Measurements from ENCODE around the gene EMILIN2. TPM values are rescaled to one million over a fixed set of nuclear protein-coding genes. Genes with fewer than 3 reads are reported as not detected.
"Not testable (repeated sequence)": the region's sequence is repeated elsewhere in the genome, so short reads cannot be mapped to it uniquely, and the experiment has no call there.

The EMILIN2 gene
- total RNA-seq, 2 experiments from 2014 or later = 0.15 to 1.4 TPM

- POLR2A ChIA-PET = interaction anchor here (0.6 to 1.3 kb wide), 3 partner anchors 15 to 626 kb away, joined by 4 to 5 read pairs (median 4); no protein-coding TSS in a partner anchor
- intact Hi-C loops (cut with micrococcal nuclease; ENCODE audit: unreplicated experiment) = no loop called here
These were observed 67.5 kb downstream of the EMILIN2 start for GRCh38 chr18:2914185-2914880.

GRCh38 chr18:2914881-2915240, 68.1 kb downstream of the EMILIN2 start:
- Histone ChIP-seq H2AFZ (ENCODE audit: low read length) (no peak overlapping the region), H3K36me3 (ENCODE audit: insufficient read depth, low read length) (peaks cover 26% of the 10 kb centered on the region), H3K4me2 (ENCODE audit: low read length) (no peak overlapping the region), H4K20me1 (ENCODE audit: insufficient read depth, low read length) (no peaks in the 10 kb centered on the region), H3K4me1 (ENCODE audit: insufficient read depth, low read length, poor library complexity, severe bottlenecking) (peaks cover 31% of the 10 kb centered on the region), H3K9me3 (ENCODE audit: low read length) (no peaks in the 10 kb centered on the region), H3K79me2 (ENCODE audit: insufficient read depth, low read depth, low read length) (no peaks in the 10 kb centered on the region), H3K9me2 (ENCODE audit: insufficient read depth, low read length) (no peaks in the 10 kb centered on the region), H3K27ac (ENCODE audit: low read depth, low read length, poor library complexity, severe bottlenecking) (no peak overlapping the region), H3K4me3 (ENCODE audit: low read depth, low read length, poor library complexity, severe bottlenecking) (no peak overlapping the region)
- BruUV-seq (replicated peaks) = no TSS peak
- no peak for DNase-seq (ENCODE audit: low spot score)
- CTCF ChIA-PET (ENCODE audit: unreplicated experiment) = no interaction called here
- POLR2A ChIA-PET = no interaction called here
- intact Hi-C loops (cut with micrococcal nuclease; ENCODE audit: unreplicated experiment) = loop anchor here (5.0 kb wide), 1 partner anchor 332 kb away; the partner anchor contains the start of gene MYL12A
- TF ChIP-seq EZH2phosphoT487 (IDR thresholded peaks at IDR 0.05; ENCODE audit: borderline replicate concordance, low read depth, low read length) (no peak), CTCF (conservative IDR thresholded peaks at IDR 0.05; ENCODE audit: low read length) (no peak)

More at GRCh38 chr18:2914185-2914880, 67.5 kb downstream of the EMILIN2 start:
- CTCF ChIA-PET (ENCODE audit: unreplicated experiment) = no interaction called here
- Histone ChIP-seq H4K20me1 (ENCODE audit: insufficient read depth, low read length) (no peaks in the 10 kb centered on the region), H3K4me2 (ENCODE audit: low read length) (no peak overlapping the region), H3K9me2 (ENCODE audit: insufficient read depth, low read length) (no peaks in the 10 kb centered on the region), H3K36me3 (ENCODE audit: insufficient read depth, low read length) (peaks cover 20% of the 10 kb centered on the region), H3K4me1 (ENCODE audit: insufficient read depth, low read length, poor library complexity, severe bottlenecking) (peaks cover 31% of the 10 kb centered on the region), H3K79me2 (ENCODE audit: insufficient read depth, low read depth, low read length) (no peaks in the 10 kb centered on the region), H3K27ac (ENCODE audit: low read depth, low read length, poor library complexity, severe bottlenecking) (no peak overlapping the region), H2AFZ (ENCODE audit: low read length) (no peak overlapping the region), H3K4me3 (ENCODE audit: low read depth, low read length, poor library complexity, severe bottlenecking) (no peak overlapping the region), H3K9me3 (ENCODE audit: low read length) (no peaks in the 10 kb centered on the region)
- BruUV-seq (replicated peaks) = no TSS peak
- TF ChIP-seq CTCF (conservative IDR thresholded peaks at IDR 0.05; ENCODE audit: low read length) = no peak
- TF ChIP-seq EZH2phosphoT487 (IDR thresholded peaks at IDR 0.05; ENCODE audit: borderline replicate concordance, low read depth, low read length) = no peak
- no peak for DNase-seq (ENCODE audit: low spot score)

GRCh38 chr18:2915486-2915885, 68.7 kb downstream of the EMILIN2 start:
- not testable (repeated sequence) for H3K4me3 ChIP-seq (ENCODE audit: low read depth, low read length, poor library complexity, severe bottlenecking); H4K20me1 ChIP-seq (ENCODE audit: insufficient read depth, low read length); H3K9me2 ChIP-seq (ENCODE audit: insufficient read depth, low read length); H2AFZ ChIP-seq (ENCODE audit: low read length); H3K4me2 ChIP-seq (ENCODE audit: low read length); BruUV-seq (replicated peaks); DNase-seq (ENCODE audit: low spot score); H3K79me2 ChIP-seq (ENCODE audit: insufficient read depth, low read depth, low read length); H3K9me3 ChIP-seq (ENCODE audit: low read length)
- Histone ChIP-seq H3K27ac (ENCODE audit: low read depth, low read length, poor library complexity, severe bottlenecking) (peak overlapping the region; percentile 92), H3K36me3 (ENCODE audit: insufficient read depth, low read length) (peaks cover 32% of the 10 kb centered on the region), H3K4me1 (ENCODE audit: insufficient read depth, low read length, poor library complexity, severe bottlenecking) (peaks cover 31% of the 10 kb centered on the region)
- intact Hi-C loops (cut with micrococcal nuclease; ENCODE audit: unreplicated experiment) = loop anchor here (5.0 kb wide), 1 partner anchor 332 kb away; the partner anchor contains the start of gene MYL12A
- POLR2A ChIA-PET = interaction anchor here (0.6 to 3.7 kb wide), 5 partner anchors 12 to 319 kb away, joined by 3 to 16 read pairs (median 4); no protein-coding TSS in a partner anchor
- CTCF ChIA-PET (ENCODE audit: unreplicated experiment) = interaction anchor here (1.0 kb wide), 1 partner anchor 24 kb away, joined by 3 read pairs; no protein-coding TSS in a partner anchor
